ENCODE results near the gene CCDC90B.

DNA sequence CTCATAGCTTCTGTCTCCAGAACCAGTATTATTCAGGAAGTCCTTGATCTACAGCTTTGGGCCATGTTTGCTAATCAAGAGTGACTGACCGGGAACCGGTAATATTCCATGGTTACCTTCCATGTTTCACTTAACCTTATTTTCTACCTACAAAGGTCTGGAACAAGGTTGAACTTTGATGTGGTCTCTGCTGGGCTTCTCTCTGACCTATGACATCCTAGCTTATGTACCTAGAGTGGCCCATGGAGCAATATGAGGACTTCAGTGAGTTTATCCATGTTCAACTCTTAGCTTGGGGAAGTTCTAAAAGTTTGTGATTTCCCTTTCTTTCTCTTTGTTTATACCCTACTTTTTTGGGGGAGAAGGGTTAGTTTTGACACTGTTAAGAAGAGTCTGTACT lies 33.2 kb downstream of the CCDC90B start:
- TF ChIP-seq, protein P1, sequence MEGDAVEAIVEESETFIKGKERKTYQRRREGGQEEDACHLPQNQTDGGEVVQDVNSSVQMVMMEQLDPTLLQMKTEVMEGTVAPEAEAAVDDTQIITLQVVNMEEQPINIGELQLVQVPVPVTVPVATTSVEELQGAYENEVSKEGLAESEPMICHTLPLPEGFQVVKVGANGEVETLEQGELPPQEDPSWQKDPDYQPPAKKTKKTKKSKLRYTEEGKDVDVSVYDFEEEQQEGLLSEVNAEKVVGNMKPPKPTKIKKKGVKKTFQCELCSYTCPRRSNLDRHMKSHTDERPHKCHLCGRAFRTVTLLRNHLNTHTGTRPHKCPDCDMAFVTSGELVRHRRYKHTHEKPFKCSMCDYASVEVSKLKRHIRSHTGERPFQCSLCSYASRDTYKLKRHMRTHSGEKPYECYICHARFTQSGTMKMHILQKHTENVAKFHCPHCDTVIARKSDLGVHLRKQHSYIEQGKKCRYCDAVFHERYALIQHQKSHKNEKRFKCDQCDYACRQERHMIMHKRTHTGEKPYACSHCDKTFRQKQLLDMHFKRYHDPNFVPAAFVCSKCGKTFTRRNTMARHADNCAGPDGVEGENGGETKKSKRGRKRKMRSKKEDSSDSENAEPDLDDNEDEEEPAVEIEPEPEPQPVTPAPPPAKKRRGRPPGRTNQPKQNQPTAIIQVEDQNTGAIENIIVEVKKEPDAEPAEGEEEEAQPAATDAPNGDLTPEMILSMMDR (IDR thresholded peaks at IDR 0.05), result no peak
- no peak for TF ChIP-seq EZH2 (IDR thresholded peaks at IDR 0.05; ENCODE audit: borderline replicate concordance, insufficient read depth, low read depth, low read length, poor library complexity, severe bottlenecking)
